Measurements from ENCODE around the gene RUFY1.

- TF ChIP-seq CTCF (IDR thresholded peaks at IDR 0.05; ENCODE audit: low read length) = no peak
- TF ChIP-seq EZH2 (optimal IDR thresholded peaks at IDR 0.05; ENCODE audit: low read depth, low read length) = no peak
- TF ChIP-seq EZH2phosphoT487 (IDR thresholded peaks at IDR 0.05; ENCODE audit: low read length) = no peak
Measured at GRCh38 chr5:179612577-179613459, 62.5 kb downstream of the RUFY1 start.
